ENCODE measurements around the gene GSTA3. TPM values are rescaled to one million over a fixed set of nuclear protein-coding genes. Genes with fewer than 3 reads are reported as not detected.
"Not testable (repeated sequence)": the region's sequence is repeated elsewhere in the genome, so short reads cannot be mapped to it uniquely, and the experiment has no call there.

Gene GSTA3
- total RNA-seq (not detected), total RNA-seq (0 reads per million in 2 donors)

- ATAC-seq (no peak), DNase-seq (no peak)
- H3K9me3 ChIP-seq (ENCODE audit: control insufficient read depth, low read length, poor library complexity, severe bottlenecking), result no peaks in the 10 kb centered on the region
- Mint-ChIP-seq H3K4me1 (peaks cover 2% of the 10 kb centered on the region), H3K4me3 (no peak within 1 kb of the TSS), H3K27me3 (no peaks in the 10 kb centered on the region), H3K27ac (no peak within 1 kb of the TSS), H3K36me3 (ENCODE audit: low read depth) (no peaks in the 10 kb centered on the region)
Observed at GRCh38 chr6:52909531-52909930, at the start of gene GSTA3. TSS of gene GSTA3 (minus strand) at chr6:52909698. CDS start at chr6:52905834, 3,864 bp downstream.

GRCh38 chr6:52958546-52959255, 49.2 kb upstream of the GSTA3 start:
- ATAC-seq (no peak), DNase-seq (no peak)
- no peaks in the 10 kb centered on the region for H3K36me3 Mint-ChIP-seq (ENCODE audit: low read depth)
- no peak overlapping the region for H3K27ac Mint-ChIP-seq
- no peaks in the 10 kb centered on the region for H3K4me1 Mint-ChIP-seq
- H3K4me3 Mint-ChIP-seq, result no peak overlapping the region
- H3K27me3 Mint-ChIP-seq, result peaks cover 5% of the 10 kb centered on the region
- H3K9me3 ChIP-seq (ENCODE audit: control insufficient read depth, low read length, poor library complexity, severe bottlenecking), result no peaks in the 10 kb centered on the region

- H3K9me3 ChIP-seq (ENCODE audit: control insufficient read depth, low read length, poor library complexity, severe bottlenecking), result no peaks in the 10 kb centered on the region
- Mint-ChIP-seq H3K4me3 (no peak overlapping the region), H3K27ac (no peak overlapping the region), H3K4me1 (no peaks in the 10 kb centered on the region), H3K36me3 (ENCODE audit: low read depth) (no peaks in the 10 kb centered on the region), H3K27me3 (no peaks in the 10 kb centered on the region)
- no peak for DNase-seq
- no peak for ATAC-seq
Observed at GRCh38 chr6:52955871-52956270, 46.4 kb upstream of the GSTA3 start.

GRCh38 chr6:52953911-52954839, 44.7 kb upstream of the GSTA3 start:
- Mint-ChIP-seq H3K4me3 (no peak overlapping the region), H3K27me3 (no peaks in the 10 kb centered on the region), H3K27ac (no peak overlapping the region), H3K36me3 (ENCODE audit: low read depth) (no peaks in the 10 kb centered on the region), H3K4me1 (no peaks in the 10 kb centered on the region)
- H3K9me3 ChIP-seq (ENCODE audit: control insufficient read depth, low read length, poor library complexity, severe bottlenecking), result no peaks in the 10 kb centered on the region
- DNase-seq (no peak), ATAC-seq (no peak)

GRCh38 chr6:52946306-52946705, 36.8 kb upstream of the GSTA3 start:
- DNase-seq, result no peak
- ATAC-seq, result no peak
- no peak overlapping the region for H3K4me3 Mint-ChIP-seq

GRCh38 chr6:52942821-52943220, 33.3 kb upstream of the GSTA3 start:
- not testable (repeated sequence) for H3K27ac Mint-ChIP-seq; H3K4me3 Mint-ChIP-seq; H3K9me3 ChIP-seq (ENCODE audit: control insufficient read depth, low read length, poor library complexity, severe bottlenecking); DNase-seq; H3K36me3 Mint-ChIP-seq (ENCODE audit: low read depth); ATAC-seq
- H3K4me1 Mint-ChIP-seq, result peaks cover 10% of the 10 kb centered on the region
- peaks cover 39% of the 10 kb centered on the region for H3K27me3 Mint-ChIP-seq

More at GRCh38 chr6:52946306-52946705, 36.8 kb upstream of the GSTA3 start:
- no peaks in the 10 kb centered on the region for H3K9me3 ChIP-seq (ENCODE audit: control insufficient read depth, low read length, poor library complexity, severe bottlenecking)
- Mint-ChIP-seq H3K36me3 (ENCODE audit: low read depth) (peaks cover 2% of the 10 kb centered on the region), H3K4me1 (peaks cover 10% of the 10 kb centered on the region), H3K27me3 (peaks cover 34% of the 10 kb centered on the region), H3K27ac (no peak overlapping the region)

- Mint-ChIP-seq H3K27me3 (peaks cover 36% of the 10 kb centered on the region), H3K4me1 (peaks cover 10% of the 10 kb centered on the region), H3K27ac (no peak overlapping the region), H3K4me3 (no peak overlapping the region), H3K36me3 (ENCODE audit: low read depth) (peaks cover 2% of the 10 kb centered on the region)
- DNase-seq (no peak), ATAC-seq (no peak)
- H3K9me3 ChIP-seq (ENCODE audit: control insufficient read depth, low read length, poor library complexity, severe bottlenecking), result no peaks in the 10 kb centered on the region
Observed at GRCh38 chr6:52942221-52942620, 32.7 kb upstream of the GSTA3 start.

GRCh38 chr6:52937908-52938307, 28.4 kb upstream of the GSTA3 start:
- no peaks in the 10 kb centered on the region for H3K9me3 ChIP-seq (ENCODE audit: control insufficient read depth, low read length, poor library complexity, severe bottlenecking)
- Mint-ChIP-seq H3K27ac (no peak overlapping the region), H3K36me3 (ENCODE audit: low read depth) (peaks cover 2% of the 10 kb centered on the region), H3K4me3 (no peak overlapping the region), H3K27me3 (peaks cover 33% of the 10 kb centered on the region), H3K4me1 (no peaks in the 10 kb centered on the region)
- DNase-seq (no peak), ATAC-seq (no peak)

GRCh38 chr6:52933778-52934177, 24.3 kb upstream of the GSTA3 start:
- H3K9me3 ChIP-seq (ENCODE audit: control insufficient read depth, low read length, poor library complexity, severe bottlenecking), result no peaks in the 10 kb centered on the region
- H3K36me3 Mint-ChIP-seq (ENCODE audit: low read depth), result no peaks in the 10 kb centered on the region
- DNase-seq (no peak), ATAC-seq (no peak)
- peaks cover 15% of the 10 kb centered on the region for H3K27me3 Mint-ChIP-seq
- H3K4me3 Mint-ChIP-seq, result no peak overlapping the region
- no peaks in the 10 kb centered on the region for H3K4me1 Mint-ChIP-seq
- no peak overlapping the region for H3K27ac Mint-ChIP-seq

- Mint-ChIP-seq H3K27me3 (peaks cover 21% of the 10 kb centered on the region), H3K27ac (no peak overlapping the region), H3K4me3 (no peak overlapping the region), H3K4me1 (no peaks in the 10 kb centered on the region), H3K36me3 (ENCODE audit: low read depth) (no peaks in the 10 kb centered on the region)
- ATAC-seq (no peak), DNase-seq (no peak)
- no peaks in the 10 kb centered on the region for H3K9me3 ChIP-seq (ENCODE audit: control insufficient read depth, low read length, poor library complexity, severe bottlenecking)
Observed at GRCh38 chr6:52931351-52931750, 21.9 kb upstream of the GSTA3 start.

GRCh38 chr6:52929321-52930164, 20.0 kb upstream of the GSTA3 start:
- peaks cover 2% of the 10 kb centered on the region for H3K4me1 Mint-ChIP-seq
- no peak overlapping the region for H3K4me3 Mint-ChIP-seq
- no peak overlapping the region for H3K27ac Mint-ChIP-seq
- peaks cover 30% of the 10 kb centered on the region for H3K27me3 Mint-ChIP-seq
- H3K36me3 Mint-ChIP-seq (ENCODE audit: low read depth), result no peaks in the 10 kb centered on the region
- ATAC-seq (no peak), DNase-seq (no peak)
- H3K9me3 ChIP-seq (ENCODE audit: control insufficient read depth, low read length, poor library complexity, severe bottlenecking), result no peaks in the 10 kb centered on the region

- Mint-ChIP-seq H3K4me3 (no peak overlapping the region), H3K4me1 (peaks cover 2% of the 10 kb centered on the region), H3K27ac (no peak overlapping the region), H3K36me3 (ENCODE audit: low read depth) (peaks cover 2% of the 10 kb centered on the region), H3K27me3 (peaks cover 29% of the 10 kb centered on the region)
- H3K9me3 ChIP-seq (ENCODE audit: control insufficient read depth, low read length, poor library complexity, severe bottlenecking), result no peaks in the 10 kb centered on the region
- DNase-seq (no peak), ATAC-seq (no peak)
Observed at GRCh38 chr6:52927451-52927850, 18.0 kb upstream of the GSTA3 start.

Measured in T-helper 17 cell (primary cell).